SK-N-SH (cell line): ENCODE measurements around the gene NPAS3. TPM values are rescaled to one million over a fixed set of nuclear protein-coding genes. Genes with fewer than 3 reads are reported as not detected.

Experiments used
- CTCF ChIA-PET: fragments of 300-600, 350-600 bp; formaldehyde crosslinking; extraction: SDS; loops from one replicate; lab custom pipeline; 2021; lab: Yijun Ruan, JAX
- POLR2A ChIA-PET: fragments of 350-600 bp; sonication (Branson Sonifier 250); formaldehyde crosslinking; extraction: SDS; loops from one replicate; lab custom pipeline; 2020; ENCODE audit warnings: antibody characterized with exemption, inconsistent platforms; lab: Yijun Ruan, JAX
- DNase-seq: peaks from one replicate; pipeline ENCODE4 v3.0.0; 2012
- H2AFZ ChIP-seq: fragments of 200-600 bp; sonication (generic); 2 replicates; pipeline ENCODE4 v1.8.1; 2016; ENCODE audit warnings: antibody characterized with exemption, mild to moderate bottlenecking, low read depth
- H3F3A ChIP-seq: fragments of 200-600 bp; sonication (generic); replicated peaks from 2 replicates; pipeline ENCODE3; 2016; ENCODE audit warnings: antibody characterized with exemption, mild to moderate bottlenecking; ENCODE audit not compliant: insufficient read depth
- H3K27ac ChIP-seq, 2 experiments: fragments of 200-500 bp in 1 of 2; fragments of 200-600 bp in 1 of 2; sonication (Bioruptor generic) in 1 of 2; sonication (generic), shearing (Covaris generic) in 1 of 2; 2 replicates each; pipeline versions ENCODE4 v1.5.1 to v1.6.1; 2014 to 2016; ENCODE audit warnings: low read depth in 2 of 2, inconsistent platforms in 1 of 2, low read length in 1 of 2, mild to moderate bottlenecking in 1 of 2, mixed read lengths in 1 of 2
- H3K27me3 ChIP-seq: fragments of 200-600 bp; sonication (generic), shearing (Covaris generic); 2 replicates; pipeline ENCODE4 v1.6.1; 2016; ENCODE audit warnings: mixed run types; ENCODE audit not compliant: insufficient read depth
- H3K36me3 ChIP-seq, 2 experiments: fragments of 200-500 bp in 1 of 2; fragments of 200-600 bp in 1 of 2; sonication (Bioruptor generic) in 1 of 2; sonication (generic) in 1 of 2; replicated peaks in 1 of 2; 2 replicates each; pipeline versions ENCODE3 to v1.5.1; 2014 to 2016; ENCODE audit warnings: low read length in 1 of 2, mild to moderate bottlenecking in 1 of 2; ENCODE audit not compliant: insufficient read depth in 2 of 2, control insufficient read depth in 1 of 2
- H3K4me1 ChIP-seq, 2 experiments: fragments of 200-500 bp in 1 of 2; fragments of 200-600 bp in 1 of 2; sonication (Bioruptor generic) in 1 of 2; sonication (generic), shearing (Covaris generic) in 1 of 2; 2 replicates each; pipeline versions ENCODE4 v1.5.1 to v1.6.1; 2014 to 2016; ENCODE audit warnings: low read depth in 1 of 2, low read length in 1 of 2, mixed run types in 1 of 2; ENCODE audit not compliant: insufficient read depth in 2 of 2, control insufficient read depth in 1 of 2
- H3K4me2 ChIP-seq: fragments of 200-600 bp; sonication (generic), shearing (Covaris generic); 2 replicates; pipeline ENCODE4 v1.6.1; 2017; ENCODE audit warnings: mixed run types
- H3K4me3 ChIP-seq, 2 experiments: fragments of 200-500 bp in 1 of 2; fragments of 200-600 bp in 1 of 2; sonication (Bioruptor generic) in 1 of 2; sonication (generic), shearing (Covaris generic) in 1 of 2; 2 replicates each; pipeline versions ENCODE4 v1.5.1 to v1.8.1; 2014 to 2016; ENCODE audit warnings: low read depth in 2 of 2, inconsistent platforms in 1 of 2, low read length in 1 of 2, mild to moderate bottlenecking in 1 of 2, mixed read lengths in 1 of 2, moderate library complexity in 1 of 2
- H3K79me2 ChIP-seq: fragments of 200-600 bp; sonication (generic); 2 replicates; pipeline ENCODE4 v1.8.1; 2017; ENCODE audit warnings: mild to moderate bottlenecking; ENCODE audit not compliant: insufficient read depth
- H3K9ac ChIP-seq: fragments of 200-600 bp; sonication (generic); 2 replicates; pipeline ENCODE4 v1.6.1; 2017; ENCODE audit warnings: mixed run types
- H3K9me2 ChIP-seq: fragments of 200-600 bp; sonication (generic); 2 replicates; pipeline ENCODE4 v1.6.1; 2017; ENCODE audit warnings: mixed run types
- H3K9me3 ChIP-seq: fragments of 200-600 bp; sonication (generic); 2 replicates; pipeline ENCODE4 v1.6.1; 2017; ENCODE audit warnings: mixed run types, mild to moderate bottlenecking, moderate library complexity
- H4K20me1 ChIP-seq: fragments of 200-600 bp; sonication (generic); 2 replicates; pipeline ENCODE4 v1.6.1; 2017; ENCODE audit warnings: mild to moderate bottlenecking, mixed run types; ENCODE audit not compliant: insufficient read depth
- ELF1 ChIP-seq: IDR thresholded peaks from 2 replicates; pipeline ENCODE4 v1.4.0; 2012
- EP300 ChIP-seq, 2 experiments: IDR thresholded peaks; 2 replicates each; pipeline versions ENCODE4 v1.4.0 to v1.6.1; 2012; ENCODE audit warnings: borderline replicate concordance in 1 of 2, low read depth in 1 of 2, low read length in 1 of 2
- FOSL2 ChIP-seq: IDR thresholded peaks from 2 replicates; pipeline ENCODE4 v1.4.0; 2012; ENCODE audit warnings: low read depth, mild to moderate bottlenecking, moderate library complexity, borderline replicate concordance
- FOXJ3 ChIP-seq: sonication (generic); formaldehyde crosslinking; IDR thresholded peaks from 2 replicates; pipeline ENCODE4 v1.5.1; 2020; ENCODE audit warnings: mild to moderate bottlenecking, missing genetic modification reagents
- GATA2 ChIP-seq: sonication (generic); formaldehyde crosslinking; IDR thresholded peaks from 2 replicates; pipeline ENCODE4 v1.5.0; 2020; ENCODE audit warnings: mild to moderate bottlenecking, missing genetic modification reagents
- NFIC ChIP-seq: IDR thresholded peaks from 2 replicates; pipeline ENCODE4 v1.4.0; 2012; ENCODE audit warnings: borderline replicate concordance
- POLR2AphosphoS5 ChIP-seq: IDR thresholded peaks from 2 replicates; pipeline ENCODE4 v1.6.1; 2012; ENCODE audit warnings: low read depth, low read length
- RAD21 ChIP-seq: IDR thresholded peaks from 2 replicates; pipeline ENCODE4 v1.6.1; 2012; ENCODE audit warnings: mild to moderate bottlenecking, low read length
- RFX5 ChIP-seq: IDR thresholded peaks from 2 replicates; pipeline ENCODE4 v1.6.1; 2012; ENCODE audit warnings: mild to moderate bottlenecking, improper control_type of control experiment, low read length
- SIN3A ChIP-seq: IDR thresholded peaks from 2 replicates; pipeline ENCODE4 v1.6.1; 2012; ENCODE audit warnings: low read depth, mild to moderate bottlenecking, low read length, moderate library complexity, borderline replicate concordance
- SMC3 ChIP-seq: IDR thresholded peaks from 2 replicates; pipeline ENCODE4 v1.6.1; 2012; ENCODE audit warnings: low read depth, low read length, improper control_type of control experiment
- TCF12 ChIP-seq: IDR thresholded peaks from 2 replicates; pipeline ENCODE4 v1.4.0; 2012
- YY1 ChIP-seq: IDR thresholded peaks from 2 replicates; pipeline ENCODE4 v1.4.0; 2012; ENCODE audit warnings: low read depth, mild to moderate bottlenecking
- WGBS: methylation state at CpG from one replicate; pipeline ENCODE4 v1.1.6; 2017; ENCODE audit warnings: low lambda C conversion rate; 5-methylcytosine and 5-hydroxymethylcytosine counted together
- polyA plus RNA-seq, 3 experiments: library from polyadenylated mRNA; depleted of rRNA; stranded (reverse); fragments of >200 nt; gene quantifications; 2 replicates each; pipeline ENCODE4 v1.2.3, GENCODE V29; 2012

The NPAS3 gene
- polyA plus RNA-seq, 1 of the 3 experiments (the other 2 are of a cell fraction): 4.3 TPM

DNA sequence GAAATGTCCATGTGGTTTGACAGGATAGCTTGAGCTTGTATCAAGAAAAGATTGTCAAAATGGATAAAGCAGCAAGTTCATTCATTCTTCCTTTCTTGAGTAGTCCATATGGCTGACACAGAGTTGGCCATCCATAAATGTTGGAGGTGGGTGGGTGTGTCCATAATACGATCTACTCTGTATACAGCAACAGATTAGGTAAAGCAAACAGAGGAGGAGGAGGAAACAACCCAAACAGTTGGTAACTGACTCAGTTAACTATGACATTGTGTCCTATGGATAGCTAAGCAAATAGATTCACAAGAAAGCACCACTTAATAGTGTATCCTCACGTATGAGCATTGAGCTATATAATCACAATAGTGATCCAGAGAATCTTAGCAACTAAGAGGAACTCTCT is 868.2 kb downstream of the NPAS3 start:
- no peaks in the 10 kb centered on the region for H3K9me2 ChIP-seq
- WGBS: 58% methylated on average over 2 of the region's 2 CpGs
- no peaks in the 10 kb centered on the region; a peak in 1 of 4 replicates for H3K4me1 ChIP-seq
- H3K36me3 ChIP-seq: no peaks in the 10 kb centered on the region
- H3K27me3 ChIP-seq: no peaks in the 10 kb centered on the region
- H3K79me2 ChIP-seq: no peaks in the 10 kb centered on the region
- no peak overlapping the region for H2AFZ ChIP-seq
- H3K27ac ChIP-seq: no peak overlapping the region
- H3K4me2 ChIP-seq: no peak overlapping the region
- TF ChIP-seq EP300 (IDR thresholded peaks at IDR 0.05; ENCODE audit: borderline replicate concordance in 1 of 2, low read depth in 1 of 2, low read length in 1 of 2): no peak
- TF ChIP-seq SIN3A: no peak
- ChIA-PET CTCF (interaction anchor here (7.4 kb wide), 1 partner anchor 14 kb away, joined by 71 read pairs; no protein-coding TSS in a partner anchor), POLR2A (no interaction called here)
- H3K9me3 ChIP-seq: no peaks in the 10 kb centered on the region
- H3K4me3 ChIP-seq: no peak overlapping the region
- DNase-seq: no peak
- no peak overlapping the region for H3K9ac ChIP-seq
- no peaks in the 10 kb centered on the region for H4K20me1 ChIP-seq
- no peaks in the 10 kb centered on the region for H3F3A ChIP-seq

DNA sequence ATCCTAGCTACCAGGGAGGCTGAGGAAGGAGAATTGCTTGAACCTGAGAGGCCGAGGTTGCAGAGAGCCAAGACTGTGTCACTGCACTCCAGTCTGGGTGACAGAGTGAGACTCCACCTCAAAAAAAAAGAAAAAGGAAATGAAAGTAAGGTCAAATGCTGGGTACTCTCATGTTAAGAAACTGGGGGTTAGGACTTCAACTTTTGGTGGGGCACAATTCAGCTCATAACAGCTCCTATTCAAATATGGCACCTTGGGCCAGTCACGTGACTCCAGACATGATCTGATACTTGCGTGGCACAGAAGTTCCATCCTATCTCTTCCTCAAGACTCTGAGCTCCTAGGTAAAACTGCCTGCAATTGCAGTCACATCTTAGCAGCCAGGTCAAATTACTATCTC is 869.5 kb downstream of the NPAS3 start:
- no peaks in the 10 kb centered on the region for H3K36me3 ChIP-seq
- POLR2A ChIA-PET: no interaction called here
- H2AFZ ChIP-seq: no peak overlapping the region
- no peaks in the 10 kb centered on the region for H3K27me3 ChIP-seq
- H3K4me3 ChIP-seq: no peak overlapping the region
- 62% methylated on average over 3 of the region's 3 CpGs for WGBS
- H3F3A ChIP-seq: no peaks in the 10 kb centered on the region
- H3K27ac ChIP-seq: no peak overlapping the region
- DNase-seq: no peak
- no peaks in the 10 kb centered on the region for H3K9me2 ChIP-seq
- no peaks in the 10 kb centered on the region for H3K9me3 ChIP-seq
- TF ChIP-seq GATA2 (CRISPR knock-in tag) (no peak), SMC3 (no peak), FOSL2 (no peak)
- H3K79me2 ChIP-seq: no peaks in the 10 kb centered on the region
- H3K4me2 ChIP-seq: no peak overlapping the region
- CTCF ChIA-PET: interaction anchor here (0.8 to 7.4 kb wide), 2 partner anchors 10 to 16 kb away, joined by 3 to 71 read pairs; no protein-coding TSS in a partner anchor
- no peak overlapping the region for H3K9ac ChIP-seq
- no peaks in the 10 kb centered on the region for H4K20me1 ChIP-seq
- H3K4me1 ChIP-seq: no peaks in the 10 kb centered on the region; a peak in 1 of 4 replicates

DNA sequence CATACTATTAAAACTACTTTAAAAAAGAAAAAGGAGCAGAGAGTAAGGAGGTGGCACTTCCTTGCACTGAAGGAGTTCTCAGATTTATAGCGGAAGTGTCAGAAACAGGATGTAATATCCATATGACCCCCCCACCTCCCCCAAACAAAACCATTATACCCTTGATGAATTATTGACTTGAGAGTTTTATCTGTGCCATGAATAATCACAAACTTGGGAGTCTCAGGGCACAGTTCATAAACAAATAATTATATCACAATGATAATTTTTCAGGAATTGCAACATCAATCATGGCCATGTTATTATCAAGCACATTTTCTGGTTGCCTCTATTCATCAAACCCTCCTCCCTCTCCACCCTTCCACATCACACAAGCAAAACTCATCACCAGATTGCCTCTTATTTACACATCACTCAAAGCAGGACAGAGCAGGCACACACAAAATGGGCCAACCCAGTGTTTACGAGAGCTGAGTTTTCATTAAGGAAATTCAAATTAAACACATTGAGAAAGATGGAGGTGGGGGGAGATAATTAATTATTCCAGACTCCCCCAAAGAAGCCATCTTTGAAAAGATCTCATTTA is 870.8 kb downstream of the NPAS3 start:
- 94% methylated on average over 2 of the region's 2 CpGs for WGBS
- Histone ChIP-seq H2AFZ (no peak overlapping the region), H3K9me3 (no peaks in the 10 kb centered on the region), H3K4me1 (no peaks in the 10 kb centered on the region; a peak in 1 of 4 replicates), H3K27me3 (no peaks in the 10 kb centered on the region), H3K4me2 (no peak overlapping the region), H3F3A (no peaks in the 10 kb centered on the region), H3K9ac (no peak overlapping the region), H4K20me1 (no peaks in the 10 kb centered on the region), H3K79me2 (no peaks in the 10 kb centered on the region), H3K9me2 (no peaks in the 10 kb centered on the region), H3K36me3 (no peaks in the 10 kb centered on the region), H3K27ac (no peak overlapping the region), H3K4me3 (no peak overlapping the region)
- no peak for TF ChIP-seq POLR2AphosphoS5
- TF ChIP-seq RFX5: no peak
- TF ChIP-seq NFIC: no peak
- TF ChIP-seq TCF12: no peak
- no peak for TF ChIP-seq RAD21
- no peak for TF ChIP-seq EP300 (IDR thresholded peaks at IDR 0.05; ENCODE audit: borderline replicate concordance in 1 of 2, low read depth in 1 of 2, low read length in 1 of 2)
- TF ChIP-seq FOXJ3 (CRISPR knock-in tag): no peak
- TF ChIP-seq ELF1: no peak
- TF ChIP-seq YY1: no peak
- POLR2A ChIA-PET: no interaction called here
- CTCF ChIA-PET: no interaction called here
- DNase-seq: no peak
